Measurements from ENCODE around the gene RYR3. TPM values are rescaled to one million over a fixed set of nuclear protein-coding genes. Genes with fewer than 3 reads are reported as not detected.

RYR3 gene
- total RNA-seq, 1 donor from 2014 or later = 2.0 TPM

- no peak for DNase-seq (ENCODE audit: low spot score)
Measured at GRCh38 chr15:33646744-33647143, 336.0 kb downstream of the RYR3 start.

GRCh38 chr15:33649217-33649933, 338.6 kb downstream of the RYR3 start:
- DNase-seq (ENCODE audit: low spot score) = no peak

GRCh38 chr15:33654860-33655259, 344.1 kb downstream of the RYR3 start:
- DNase-seq (ENCODE audit: low spot score) = no peak

- no peak for DNase-seq (ENCODE audit: low spot score)
Measured at GRCh38 chr15:33655488-33655887, 344.7 kb downstream of the RYR3 start.

GRCh38 chr15:33656168-33656567, 345.4 kb downstream of the RYR3 start:
- DNase-seq (ENCODE audit: low spot score) = no peak

- DNase-seq (ENCODE audit: low spot score) = no peak
Measured at GRCh38 chr15:33660151-33660550, 349.4 kb downstream of the RYR3 start.

- no peak for DNase-seq (ENCODE audit: low spot score)
Measured at GRCh38 chr15:33662014-33662413, 351.2 kb downstream of the RYR3 start.

GRCh38 chr15:33664947-33665346, 354.2 kb downstream of the RYR3 start:
- no peak for DNase-seq (ENCODE audit: low spot score)

GRCh38 chr15:33670567-33670966, 359.8 kb downstream of the RYR3 start:
- DNase-seq (ENCODE audit: low spot score) = no peak

GRCh38 chr15:33671456-33671855, 360.7 kb downstream of the RYR3 start:
- DNase-seq (ENCODE audit: low spot score) = no peak

GRCh38 chr15:33675246-33675645, 364.5 kb downstream of the RYR3 start:
- no peak for DNase-seq (ENCODE audit: low spot score)

GRCh38 chr15:33677238-33677830, 366.6 kb downstream of the RYR3 start:
- DNase-seq (ENCODE audit: low spot score) = no peak

GRCh38 chr15:33678176-33678575, 367.4 kb downstream of the RYR3 start:
- no peak for DNase-seq (ENCODE audit: low spot score)

- no peak for DNase-seq (ENCODE audit: low spot score)
Measured at GRCh38 chr15:33678602-33679001, 367.8 kb downstream of the RYR3 start.

- DNase-seq (ENCODE audit: low spot score) = no peak
Measured at GRCh38 chr15:33679061-33679460, 368.3 kb downstream of the RYR3 start.

- no peak for DNase-seq (ENCODE audit: low spot score)
Measured at GRCh38 chr15:33680336-33680735, 369.6 kb downstream of the RYR3 start.

- no peak for DNase-seq (ENCODE audit: low spot score)
Measured at GRCh38 chr15:33693166-33693800, 382.5 kb downstream of the RYR3 start.

GRCh38 chr15:33698126-33698525, 387.4 kb downstream of the RYR3 start:
- DNase-seq (ENCODE audit: low spot score) = no peak

GRCh38 chr15:33699145-33699544, 388.4 kb downstream of the RYR3 start:
- no peak for DNase-seq (ENCODE audit: low spot score)

- DNase-seq (ENCODE audit: low spot score) = no peak
Measured at GRCh38 chr15:33699691-33700447, 389.1 kb downstream of the RYR3 start.

GRCh38 chr15:33700695-33701303, 390.0 kb downstream of the RYR3 start:
- peak; percentile 73 for DNase-seq (ENCODE audit: low spot score)

- no peak for DNase-seq (ENCODE audit: low spot score)
Measured at GRCh38 chr15:33701304-33701696, 390.5 kb downstream of the RYR3 start.
